Stimulated activated CD4-positive, alpha-beta T cell treated with anti-CD3 and anti-CD28 coated beads, TNF-alpha, amount 100 ng/mL, for 24 hours (primary cell): ENCODE results near the gene ASPDH.
A peak's percentile ranks its signal among the peaks of the same experiment; 100 is the strongest.

Experiments used
- DNase-seq, 3 experiments: peaks; one replicate each; pipeline ENCODE4 v3.0.0-alpha.2; 2020; ENCODE audit warnings: low read depth in 3 of 3

The ASPDH gene

GRCh38 chr19:50514346-50515167 is 844 bp upstream of the ASPDH start:
- DNase-seq: no peak

- DNase-seq: no peak
These were observed 541 bp downstream of the ASPDH start for GRCh38 chr19:50512999-50513745.

DNA sequence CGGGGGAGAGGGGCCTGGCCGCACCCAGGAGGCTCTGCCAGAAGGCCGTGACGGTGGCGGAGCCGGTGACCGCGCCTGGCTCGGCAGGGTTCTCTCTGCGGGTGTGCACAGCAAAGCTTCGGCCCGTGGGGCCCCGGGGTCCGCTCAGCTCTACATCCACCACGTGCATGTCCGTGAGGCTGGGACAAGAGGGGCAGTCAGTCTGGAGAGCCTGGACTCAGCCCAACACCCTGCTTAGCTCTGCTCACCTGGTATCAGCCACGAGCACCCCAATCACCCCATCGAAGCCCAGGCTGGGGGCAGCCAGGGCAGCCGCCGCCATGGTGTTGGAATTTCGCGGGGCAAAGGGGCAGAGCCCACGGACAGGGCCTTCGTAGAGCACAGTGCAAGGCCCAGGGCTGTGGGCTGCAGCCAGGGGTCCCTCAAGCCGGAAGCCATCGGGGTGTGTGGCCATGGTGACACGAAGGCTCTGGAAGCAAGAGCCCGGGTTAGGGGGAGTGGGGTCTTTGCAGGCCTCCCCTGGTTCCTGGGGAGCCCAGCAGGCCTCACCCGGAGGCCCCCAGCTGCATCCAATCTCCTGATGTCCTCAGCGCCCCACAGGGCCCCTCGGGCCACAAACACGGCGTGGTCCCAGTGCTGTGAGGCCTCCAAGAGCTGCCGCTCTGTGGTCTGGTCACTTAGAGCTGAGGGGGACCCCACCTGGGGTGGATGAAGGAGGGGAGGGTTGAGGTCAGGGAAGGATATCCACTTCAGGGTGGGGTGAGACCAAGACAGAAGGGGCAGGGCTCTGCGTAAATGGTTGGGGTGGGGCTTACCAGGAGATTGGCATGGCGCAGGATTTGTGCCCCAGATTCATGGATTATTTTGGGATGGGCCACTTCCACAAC is 1.4 kb downstream of the ASPDH start:
- DNase-seq: no peak

- peak; percentile 94 to 95 (median 94) for DNase-seq
These were observed 2.5 kb downstream of the ASPDH start, which contains the start of gene JOSD2 for GRCh38 chr19:50511069-50511822. Gene JOSD2 (minus strand): TSS chr19:50511191. CDS start chr19:50510431, 760 bp downstream.

DNA sequence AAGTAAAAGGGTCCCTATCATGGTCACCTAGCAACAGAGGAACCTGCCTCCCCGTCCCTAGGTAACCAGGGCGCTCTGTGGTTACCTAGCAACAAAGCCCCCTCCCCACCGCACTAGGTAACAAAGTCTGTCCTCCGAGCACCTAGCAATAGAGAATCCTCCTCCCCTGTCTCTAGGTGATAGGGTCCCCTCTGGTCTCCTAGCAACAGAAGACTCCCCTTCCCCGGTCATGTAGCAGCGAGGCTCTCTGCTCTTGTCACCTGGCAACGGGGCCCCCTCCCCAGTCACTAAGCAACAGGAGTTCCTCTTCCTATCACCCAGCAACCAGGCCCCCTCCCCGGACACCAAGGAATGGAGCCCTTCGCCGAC is 3.0 kb downstream of the ASPDH start:
- no peak for DNase-seq

GRCh38 chr19:50510121-50510670 is 3.5 kb downstream of the ASPDH start:
- DNase-seq: no peak

DNA sequence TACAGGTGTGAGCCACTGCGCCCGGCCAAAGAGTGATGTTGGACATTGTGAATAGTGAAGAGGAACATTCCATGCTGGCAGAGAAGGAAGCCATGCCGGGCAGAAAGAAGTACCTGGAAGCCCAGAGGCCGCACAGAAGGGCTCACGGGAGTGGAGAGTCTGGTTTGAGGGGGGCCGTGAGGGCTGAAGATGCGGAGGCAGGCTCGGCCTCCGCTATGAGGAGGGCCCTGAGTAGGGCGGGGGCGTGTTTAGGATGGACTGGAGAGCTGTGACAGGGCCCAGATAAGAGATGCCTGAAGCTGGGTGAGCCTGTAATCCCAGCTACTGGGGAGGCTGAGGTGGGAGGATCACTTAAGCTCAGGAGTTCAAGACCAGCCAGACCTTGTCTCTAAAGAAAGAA is 4.3 kb downstream of the ASPDH start:
- DNase-seq: no peak

- DNase-seq: no peak
These were observed 4.9 kb downstream of the ASPDH start for GRCh38 chr19:50508843-50509190.

DNA sequence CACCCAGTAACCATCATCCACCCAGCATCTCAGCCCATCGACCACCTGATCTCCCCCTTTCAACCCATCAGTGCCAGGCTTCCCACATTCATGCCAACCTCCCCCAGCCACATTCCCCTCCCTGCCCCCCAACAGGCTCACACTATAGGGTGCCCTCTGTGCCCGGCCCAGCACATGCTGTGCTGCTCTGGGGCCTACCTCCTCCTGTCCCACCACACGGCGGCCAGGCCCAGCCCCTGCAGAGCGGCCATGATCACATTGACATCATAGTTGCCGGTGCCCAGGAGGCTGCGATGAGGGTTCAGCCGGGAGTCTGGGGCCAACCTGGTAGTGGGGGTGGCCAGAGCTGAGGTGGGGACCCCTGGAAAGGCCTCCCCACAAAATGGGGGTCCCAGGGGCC is 6.3 kb downstream of the ASPDH start:
- no peak for DNase-seq

DNA sequence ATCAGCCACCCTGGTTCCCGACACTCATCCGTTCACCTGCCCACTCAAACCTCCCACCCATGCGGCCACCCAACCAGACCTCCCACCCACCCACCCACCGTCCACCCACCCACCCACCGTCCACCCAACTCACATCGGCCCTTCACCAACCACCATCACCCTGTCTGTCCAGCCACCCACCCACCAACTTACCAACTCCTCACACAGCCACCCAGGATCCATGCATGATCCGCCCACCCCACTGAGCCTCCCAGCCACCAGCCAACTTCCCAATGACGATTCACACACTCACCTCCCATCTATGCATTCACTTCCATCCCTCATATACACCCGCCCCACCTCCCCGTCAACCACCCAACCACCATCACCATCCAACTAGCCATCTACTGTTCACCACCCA is 7.0 kb downstream of the ASPDH start:
- no peak for DNase-seq

GRCh38 chr19:50505856-50506611 is 7.7 kb downstream of the ASPDH start:
- no peak for DNase-seq

GRCh38 chr19:50501568-50502475 is 11.9 kb downstream of the ASPDH start:
- DNase-seq: no peak

DNA sequence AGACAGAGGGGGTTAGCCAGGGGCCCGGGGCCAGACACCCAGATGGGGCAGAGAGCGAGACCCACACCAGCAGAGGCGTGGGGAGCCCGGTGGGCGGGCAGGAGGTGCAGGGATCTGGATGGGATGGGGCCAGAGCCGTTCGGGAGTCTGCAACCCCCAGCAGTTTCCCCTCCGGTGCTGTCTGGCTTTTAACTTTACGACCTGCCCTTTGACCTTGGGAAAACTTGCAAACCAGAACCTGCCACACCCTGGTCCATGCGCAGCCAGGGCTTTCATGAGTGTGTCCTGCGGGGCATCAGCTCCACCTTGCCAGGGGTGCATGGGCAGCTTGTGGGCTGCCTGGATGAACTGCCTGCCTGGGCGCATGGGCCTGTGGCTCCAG is 12.5 kb downstream of the ASPDH start:
- DNase-seq: no peak

DNA sequence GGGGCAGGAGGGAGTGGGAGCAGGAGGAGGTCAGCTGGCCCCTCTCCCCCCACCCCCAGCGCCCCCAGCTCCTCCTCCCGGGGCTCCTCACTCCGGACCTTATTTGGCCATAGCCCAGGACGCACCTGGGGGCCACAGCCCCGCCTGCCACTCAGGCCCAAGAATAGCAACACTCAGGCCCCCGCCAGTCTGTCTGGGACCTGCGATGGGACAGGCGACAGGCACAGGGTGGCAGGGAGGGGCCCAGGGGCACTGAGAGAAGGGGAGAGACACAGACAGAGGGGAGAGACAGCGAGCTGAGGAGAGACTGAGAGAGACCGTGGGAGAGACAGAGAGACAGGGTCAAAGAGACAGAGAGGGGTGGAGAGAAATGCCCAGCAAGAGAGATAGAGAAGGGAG is 13.0 kb downstream of the ASPDH start:
- no peak for DNase-seq

- DNase-seq: no peak
These were observed 13.5 kb downstream of the ASPDH start for GRCh38 chr19:50500060-50500752.

- no peak for DNase-seq
These were observed 15.3 kb downstream of the ASPDH start for GRCh38 chr19:50498219-50499056.

- DNase-seq: no peak
These were observed 16.7 kb downstream of the ASPDH start for GRCh38 chr19:50497022-50497405.
